ENCODE data around the gene BTBD1. TPM values are rescaled to one million over a fixed set of nuclear protein-coding genes. Genes with fewer than 3 reads are reported as not detected.

Gene BTBD1
- total and polyA plus RNA-seq, 8 donors, result 13.2 to 94.4 (median 44.9) TPM

- Histone ChIP-seq H3K27me3 (no peaks in the 10 kb centered on the region), H3K4me3 (no peak overlapping the region), H3K9me3 (no peaks in the 10 kb centered on the region), H3K27ac (no peak overlapping the region), H3K4me1 (peaks cover 7 to 9% (median 8%) of the 10 kb centered on the region in 4 donors), H3K36me3 (no peaks in the 10 kb centered on the region)
- TF ChIP-seq EP300 (IDR thresholded peaks at IDR 0.05), result no peak
- no peak for TF ChIP-seq POLR2A (IDR thresholded peaks at IDR 0.05)
- TF ChIP-seq POLR2AphosphoS5 (IDR thresholded peaks at IDR 0.05), result no peak
- TF ChIP-seq CTCF (IDR thresholded peaks at IDR 0.05), result no peak
- WGBS, 5 donors, result 43 to 55% (median 49%) methylated on average over 2 of the region's 2 CpGs
- intact Hi-C loops (cut with DNase I; ENCODE audit: low total_unique reads), result no loop called here
- DNase-seq, result no peak
These were observed 86.1 kb downstream of the BTBD1 start for GRCh38 chr15:82980981-82981380.

GRCh38 chr15:82979726-82980125 is 87.3 kb downstream of the BTBD1 start:
- WGBS, 5 donors, result 84 to 100% (median 96%) methylated on average over 1 of the region's 1 CpG
- no peaks in the 10 kb centered on the region for H3K27me3 ChIP-seq
- H3K36me3 ChIP-seq, result no peaks in the 10 kb centered on the region
- H3K4me3 ChIP-seq, result no peak overlapping the region
- no peaks in the 10 kb centered on the region for H3K4me1 ChIP-seq
- DNase-seq, result no peak
- TF ChIP-seq POLR2A (IDR thresholded peaks at IDR 0.05) (no peak), EP300 (IDR thresholded peaks at IDR 0.05) (no peak), POLR2AphosphoS5 (IDR thresholded peaks at IDR 0.05) (no peak), CTCF (IDR thresholded peaks at IDR 0.05) (no peak)
- no peak overlapping the region for H3K27ac ChIP-seq
- intact Hi-C loops (cut with DNase I; ENCODE audit: low total_unique reads), result no loop called here
- no peaks in the 10 kb centered on the region for H3K9me3 ChIP-seq

GRCh38 chr15:82978438-82978837 is 88.6 kb downstream of the BTBD1 start:
- 91 to 95% (median 92%) methylated on average over 5 of the region's 5 CpGs for WGBS, 5 donors
- TF ChIP-seq POLR2AphosphoS5 (IDR thresholded peaks at IDR 0.05) (no peak), POLR2A (IDR thresholded peaks at IDR 0.05) (no peak), CTCF (IDR thresholded peaks at IDR 0.05) (no peak), EP300 (IDR thresholded peaks at IDR 0.05) (no peak)
- no peaks in the 10 kb centered on the region for H3K4me1 ChIP-seq
- H3K4me3 ChIP-seq, result no peak overlapping the region
- no peak overlapping the region for H3K27ac ChIP-seq
- intact Hi-C loops (cut with DNase I; ENCODE audit: low total_unique reads), result no loop called here
- no peak for DNase-seq
- no peaks in the 10 kb centered on the region for H3K36me3 ChIP-seq
- H3K9me3 ChIP-seq, result no peaks in the 10 kb centered on the region
- H3K27me3 ChIP-seq, result no peaks in the 10 kb centered on the region

- intact Hi-C loops (cut with DNase I; ENCODE audit: low total_unique reads), result no loop called here
- WGBS, 5 donors, result 83 to 91% (median 91%) methylated on average over 1 of the region's 1 CpG
- no peaks in the 10 kb centered on the region for H3K36me3 ChIP-seq
- no peak for TF ChIP-seq CTCF (IDR thresholded peaks at IDR 0.05)
- TF ChIP-seq POLR2AphosphoS5 (IDR thresholded peaks at IDR 0.05), result no peak
- no peak for TF ChIP-seq POLR2A (IDR thresholded peaks at IDR 0.05)
- no peak for TF ChIP-seq EP300 (IDR thresholded peaks at IDR 0.05)
- H3K4me3 ChIP-seq, result no peak overlapping the region
- H3K4me1 ChIP-seq, result peaks cover 0 to 5% (median 0%) of the 10 kb centered on the region in 4 donors
- H3K27ac ChIP-seq, result no peak overlapping the region
- H3K27me3 ChIP-seq, result no peaks in the 10 kb centered on the region
- DNase-seq, result no peak
- H3K9me3 ChIP-seq, result no peaks in the 10 kb centered on the region
These were observed 90.0 kb downstream of the BTBD1 start for GRCh38 chr15:82977076-82977475.

All from stomach (tissue), 9 donors.